GM06990 (cell line): ENCODE results near the gene THOP1.

Source experiments
- DNase-seq: peaks from one replicate; pipeline ENCODE4 v3.0.0-alpha.2; 2011; ENCODE audit not compliant: insufficient read length; ENCODE audit errors: extremely low read depth
- H3K27me3 ChIP-seq: replicated peaks from 2 replicates; pipeline ENCODE4 v1.6.0; 2011; ENCODE audit warnings: low read length; ENCODE audit not compliant: control insufficient read depth, insufficient read depth
- H3K36me3 ChIP-seq: 2 replicates; pipeline ENCODE4 v1.5.1; 2011; ENCODE audit warnings: low read length; ENCODE audit not compliant: control insufficient read depth, insufficient read depth
- H3K4me3 ChIP-seq: replicated peaks from 2 replicates; pipeline ENCODE4 v1.5.1; 2011; ENCODE audit warnings: low read depth, mild to moderate bottlenecking, control low read depth, low read length
- CTCF ChIP-seq: IDR thresholded peaks from 2 replicates; pipeline ENCODE4 v1.5.1; 2011; ENCODE audit warnings: low read length, control low read depth, mild to moderate bottlenecking, inconsistent platforms; ENCODE audit not compliant: insufficient read depth, poor library complexity, severe bottlenecking

Gene THOP1

DNA sequence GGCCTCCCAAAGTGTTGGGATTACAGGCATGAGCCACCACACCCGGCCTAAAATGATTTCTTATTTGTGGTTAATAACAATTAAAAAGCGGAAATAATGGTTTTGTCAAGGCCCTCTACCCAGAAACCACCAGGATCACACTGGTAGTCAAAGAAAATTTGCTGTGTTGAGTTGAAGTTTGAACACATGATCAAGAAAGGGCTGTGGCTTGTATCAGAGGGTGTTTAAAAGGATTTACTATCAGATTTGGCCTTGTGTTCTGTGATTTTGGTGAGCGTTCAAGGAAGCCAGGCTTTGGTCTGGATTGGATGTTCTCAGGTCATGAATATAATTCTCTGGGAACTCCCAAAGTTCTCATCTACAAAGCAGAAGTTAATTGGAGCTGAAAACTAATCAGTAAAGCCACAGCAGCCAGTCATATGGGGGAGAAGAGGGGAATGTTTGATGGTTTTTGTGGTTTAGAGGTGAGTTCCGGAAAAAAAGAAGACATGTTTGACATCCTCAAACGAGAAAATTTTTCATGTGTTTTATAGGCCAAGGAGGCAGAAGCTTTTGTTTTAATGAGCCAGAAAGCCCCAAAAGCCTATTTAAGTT is 71.3 kb downstream of the THOP1 start:
- DNase-seq = no peak
- TF ChIP-seq CTCF = no peak

DNA sequence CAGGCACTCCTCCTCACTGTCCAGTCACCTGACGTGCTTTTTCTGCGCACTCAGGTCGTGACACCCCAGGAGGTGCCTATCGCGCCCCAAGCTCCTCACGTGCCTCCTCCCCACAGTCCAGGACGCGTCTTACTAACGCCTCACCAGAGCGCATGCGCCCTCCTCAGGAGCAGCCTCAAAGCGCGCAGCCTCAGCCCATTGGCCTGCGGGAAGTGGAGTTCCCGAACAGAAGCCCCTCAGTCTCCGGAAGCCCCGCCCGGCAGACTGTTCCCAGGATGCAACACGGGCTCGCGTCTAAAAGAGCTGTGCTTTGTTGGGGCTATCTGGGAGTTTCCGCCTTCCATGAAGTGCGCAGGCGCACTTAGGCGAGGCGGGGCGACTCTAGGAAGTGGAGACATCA is 73.6 kb downstream of the THOP1 start:
- Histone ChIP-seq H3K4me3 (no peak overlapping the region), H3K36me3 (no peaks in the 10 kb centered on the region), H3K27me3 (no peaks in the 10 kb centered on the region)
- no peak for TF ChIP-seq CTCF
- no peak for DNase-seq

More for the DNA sequence above, 71.3 kb downstream of the THOP1 start:
- no peak overlapping the region for H3K4me3 ChIP-seq
- H3K27me3 ChIP-seq = no peaks in the 10 kb centered on the region
- peaks cover 10% of the 10 kb centered on the region for H3K36me3 ChIP-seq

DNA sequence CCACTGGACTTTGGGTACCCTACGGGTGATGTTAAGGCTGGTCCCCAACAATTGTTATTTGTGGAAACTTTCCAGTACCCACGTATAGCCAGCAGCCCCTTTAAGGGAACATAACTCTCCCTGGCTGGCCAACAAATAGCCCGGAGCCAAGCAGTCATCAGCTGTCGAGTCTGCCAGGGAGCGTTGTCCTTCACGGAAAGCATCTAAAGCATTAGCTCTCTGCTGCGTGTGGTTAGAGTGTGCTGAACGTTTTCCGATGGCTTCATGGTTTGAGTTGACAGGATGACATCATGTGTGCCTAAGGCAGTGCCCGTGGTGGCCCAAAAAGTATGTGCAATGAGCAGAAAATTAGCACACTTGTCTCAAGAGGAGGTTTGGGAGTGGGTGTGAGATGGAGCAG is 78.5 kb downstream of the THOP1 start:
- no peaks in the 10 kb centered on the region for H3K27me3 ChIP-seq
- no peak for DNase-seq
- TF ChIP-seq CTCF = no peak
- no peaks in the 10 kb centered on the region for H3K36me3 ChIP-seq
- no peak overlapping the region for H3K4me3 ChIP-seq
